ENCODE measurements around the gene PLPP2.

Gene PLPP2

GRCh38 chr19:322616-323015, 31.4 kb upstream of the PLPP2 start:
- H3K9me3 ChIP-seq (ENCODE audit: insufficient read depth, low read depth, low read length), result peaks cover 3% of the 10 kb centered on the region
- no peak for DNase-seq
- no peaks in the 10 kb centered on the region for H3K79me2 ChIP-seq (ENCODE audit: control insufficient read depth, insufficient read depth, low read length, poor library complexity)
- H3K4me3 ChIP-seq (ENCODE audit: low read depth, low read length), result peak overlapping the region; percentile 27
- H2BK120ac ChIP-seq (ENCODE audit: insufficient read depth, low read length, poor library complexity), result no peak overlapping the region
- H2AK5ac ChIP-seq (ENCODE audit: low read length), result no peak overlapping the region
- no peak overlapping the region for H4K8ac ChIP-seq (ENCODE audit: low read depth, low read length)
- H4K91ac ChIP-seq (ENCODE audit: low read depth, low read length), result no peak overlapping the region
- H3K23ac ChIP-seq (ENCODE audit: low read length), result no peak overlapping the region
- no CpG with 5 or more reads among the region's 13 CpGs for WGBS (ENCODE audit: extremely low coverage, insufficient coverage, insufficient read length)
- H3K27ac ChIP-seq (ENCODE audit: low read depth, low read length), result no peak overlapping the region
- no peaks in the 10 kb centered on the region for H3K79me1 ChIP-seq (ENCODE audit: low read length)
- H3K27me3 ChIP-seq (ENCODE audit: insufficient read depth, low read length), result no peaks in the 10 kb centered on the region
- H3K4me1 ChIP-seq (ENCODE audit: control insufficient read depth in 1 of 2, insufficient read depth in 2 of 2, low read length in 2 of 2), result no peaks in the 10 kb centered on the region
- H3K36me3 ChIP-seq (ENCODE audit: control insufficient read depth in 1 of 2, insufficient read depth in 2 of 2, low read length in 2 of 2), result peaks cover 63 to 65% of the 10 kb centered on the region in 2 experiments
- H3K18ac ChIP-seq (ENCODE audit: low read length), result no peak overlapping the region
- no peak overlapping the region for H2AFZ ChIP-seq (ENCODE audit: insufficient read depth, low read length, poor library complexity)
- H3K4ac ChIP-seq (ENCODE audit: low read depth, low read length), result no peak overlapping the region
- H2BK12ac ChIP-seq (ENCODE audit: low read length), result no peak overlapping the region
- no peak overlapping the region for H4K12ac ChIP-seq (ENCODE audit: low read depth, low read length)
- no peak overlapping the region for H3K9ac ChIP-seq (ENCODE audit: low read length)
- H3K4me2 ChIP-seq (ENCODE audit: low read length), result no peak overlapping the region
- H2BK5ac ChIP-seq (ENCODE audit: low read depth, low read length, poor library complexity), result no peak overlapping the region
- H3K14ac ChIP-seq (ENCODE audit: low read length), result no peak overlapping the region

- Histone ChIP-seq H3K9ac (ENCODE audit: low read length) (no peak overlapping the region), H3K9me3 (ENCODE audit: insufficient read depth, low read depth, low read length) (peaks cover 3% of the 10 kb centered on the region), H3K4me3 (ENCODE audit: low read depth, low read length) (no peak overlapping the region), H3K18ac (ENCODE audit: low read length) (no peak overlapping the region), H4K12ac (ENCODE audit: low read depth, low read length) (no peak overlapping the region), H3K27me3 (ENCODE audit: insufficient read depth, low read length) (no peaks in the 10 kb centered on the region), H3K79me1 (ENCODE audit: low read length) (no peaks in the 10 kb centered on the region), H3K14ac (ENCODE audit: low read length) (no peak overlapping the region), H3K23ac (ENCODE audit: low read length) (no peak overlapping the region), H2BK12ac (ENCODE audit: low read length) (no peak overlapping the region), H2BK120ac (ENCODE audit: insufficient read depth, low read length, poor library complexity) (no peak overlapping the region), H4K8ac (ENCODE audit: low read depth, low read length) (no peak overlapping the region), H3K36me3 (ENCODE audit: control insufficient read depth in 1 of 2, insufficient read depth in 2 of 2, low read length in 2 of 2) (peaks cover 49 to 50% of the 10 kb centered on the region in 2 experiments), H4K91ac (ENCODE audit: low read depth, low read length) (no peak overlapping the region), H3K27ac (ENCODE audit: low read depth, low read length) (no peak overlapping the region), H3K4me1 (ENCODE audit: control insufficient read depth in 1 of 2, insufficient read depth in 2 of 2, low read length in 2 of 2) (no peaks in the 10 kb centered on the region), H2AFZ (ENCODE audit: insufficient read depth, low read length, poor library complexity) (no peak overlapping the region), H2AK5ac (ENCODE audit: low read length) (no peak overlapping the region), H3K4me2 (ENCODE audit: low read length) (no peak overlapping the region), H2BK5ac (ENCODE audit: low read depth, low read length, poor library complexity) (no peak overlapping the region), H3K79me2 (ENCODE audit: control insufficient read depth, insufficient read depth, low read length, poor library complexity) (no peaks in the 10 kb centered on the region), H3K4ac (ENCODE audit: low read depth, low read length) (no peak overlapping the region)
- WGBS (ENCODE audit: extremely low coverage, insufficient coverage, insufficient read length), result no CpG with 5 or more reads among the region's 5 CpGs
- no peak for DNase-seq
Observed at GRCh38 chr19:318509-318774, 27.2 kb upstream of the PLPP2 start.

GRCh38 chr19:317710-318508, 26.7 kb upstream of the PLPP2 start:
- no peak overlapping the region for H3K18ac ChIP-seq (ENCODE audit: low read length)
- no peaks in the 10 kb centered on the region for H3K79me2 ChIP-seq (ENCODE audit: control insufficient read depth, insufficient read depth, low read length, poor library complexity)
- no CpG with 5 or more reads among the region's 10 CpGs for WGBS (ENCODE audit: extremely low coverage, insufficient coverage, insufficient read length)
- no peak overlapping the region for H4K12ac ChIP-seq (ENCODE audit: low read depth, low read length)
- no peak overlapping the region for H2AK5ac ChIP-seq (ENCODE audit: low read length)
- peaks cover 49 to 53% of the 10 kb centered on the region in 2 experiments for H3K36me3 ChIP-seq (ENCODE audit: control insufficient read depth in 1 of 2, insufficient read depth in 2 of 2, low read length in 2 of 2)
- no peak overlapping the region for H3K14ac ChIP-seq (ENCODE audit: low read length)
- no peak overlapping the region for H2AFZ ChIP-seq (ENCODE audit: insufficient read depth, low read length, poor library complexity)
- no peaks in the 10 kb centered on the region for H3K27me3 ChIP-seq (ENCODE audit: insufficient read depth, low read length)
- no peak for DNase-seq
- H3K9me3 ChIP-seq (ENCODE audit: insufficient read depth, low read depth, low read length), result peaks cover 3% of the 10 kb centered on the region
- no peak overlapping the region for H3K23ac ChIP-seq (ENCODE audit: low read length)
- no peak overlapping the region for H3K4me2 ChIP-seq (ENCODE audit: low read length)
- H2BK12ac ChIP-seq (ENCODE audit: low read length), result no peak overlapping the region
- H3K4ac ChIP-seq (ENCODE audit: low read depth, low read length), result no peak overlapping the region
- H4K91ac ChIP-seq (ENCODE audit: low read depth, low read length), result no peak overlapping the region
- H4K8ac ChIP-seq (ENCODE audit: low read depth, low read length), result no peak overlapping the region
- H2BK120ac ChIP-seq (ENCODE audit: insufficient read depth, low read length, poor library complexity), result no peak overlapping the region
- no peaks in the 10 kb centered on the region for H3K4me1 ChIP-seq (ENCODE audit: control insufficient read depth in 1 of 2, insufficient read depth in 2 of 2, low read length in 2 of 2)
- H3K27ac ChIP-seq (ENCODE audit: low read depth, low read length), result no peak overlapping the region
- H3K4me3 ChIP-seq (ENCODE audit: low read depth, low read length), result no peak overlapping the region
- no peak overlapping the region for H3K9ac ChIP-seq (ENCODE audit: low read length)
- no peak overlapping the region for H2BK5ac ChIP-seq (ENCODE audit: low read depth, low read length, poor library complexity)
- H3K79me1 ChIP-seq (ENCODE audit: low read length), result no peaks in the 10 kb centered on the region

- Histone ChIP-seq H3K4me1 (ENCODE audit: control insufficient read depth in 1 of 2, insufficient read depth in 2 of 2, low read length in 2 of 2) (no peaks in the 10 kb centered on the region), H3K36me3 (ENCODE audit: control insufficient read depth in 1 of 2, insufficient read depth in 2 of 2, low read length in 2 of 2) (peaks cover 51 to 57% of the 10 kb centered on the region in 2 experiments), H3K79me2 (ENCODE audit: control insufficient read depth, insufficient read depth, low read length, poor library complexity) (no peaks in the 10 kb centered on the region), H3K27me3 (ENCODE audit: insufficient read depth, low read length) (no peaks in the 10 kb centered on the region), H3K14ac (ENCODE audit: low read length) (no peak overlapping the region), H3K4me3 (ENCODE audit: low read depth, low read length) (no peak overlapping the region), H3K27ac (ENCODE audit: low read depth, low read length) (no peak overlapping the region), H3K9me3 (ENCODE audit: insufficient read depth, low read depth, low read length) (peaks cover under 1% of the 10 kb centered on the region), H3K9ac (ENCODE audit: low read length) (no peak overlapping the region), H4K8ac (ENCODE audit: low read depth, low read length) (no peak overlapping the region), H3K23ac (ENCODE audit: low read length) (no peak overlapping the region), H4K91ac (ENCODE audit: low read depth, low read length) (no peak overlapping the region), H2BK12ac (ENCODE audit: low read length) (no peak overlapping the region), H2BK120ac (ENCODE audit: insufficient read depth, low read length, poor library complexity) (no peak overlapping the region), H3K18ac (ENCODE audit: low read length) (no peak overlapping the region), H4K12ac (ENCODE audit: low read depth, low read length) (no peak overlapping the region), H2AK5ac (ENCODE audit: low read length) (no peak overlapping the region), H2AFZ (ENCODE audit: insufficient read depth, low read length, poor library complexity) (no peak overlapping the region), H3K4me2 (ENCODE audit: low read length) (no peak overlapping the region), H2BK5ac (ENCODE audit: low read depth, low read length, poor library complexity) (no peak overlapping the region), H3K4ac (ENCODE audit: low read depth, low read length) (no peak overlapping the region), H3K79me1 (ENCODE audit: low read length) (no peaks in the 10 kb centered on the region)
- DNase-seq, result no peak
- WGBS (ENCODE audit: extremely low coverage, insufficient coverage, insufficient read length), result no CpG with 5 or more reads among the region's 8 CpGs
Observed at GRCh38 chr19:315811-316210, 24.6 kb upstream of the PLPP2 start.
